ENCODE measurements around the gene FZD4. TPM values are rescaled to one million over a fixed set of nuclear protein-coding genes. Genes with fewer than 3 reads are reported as not detected.

The FZD4 gene
- total RNA-seq, 1 donor from 2014 or later, result not detected

DNA sequence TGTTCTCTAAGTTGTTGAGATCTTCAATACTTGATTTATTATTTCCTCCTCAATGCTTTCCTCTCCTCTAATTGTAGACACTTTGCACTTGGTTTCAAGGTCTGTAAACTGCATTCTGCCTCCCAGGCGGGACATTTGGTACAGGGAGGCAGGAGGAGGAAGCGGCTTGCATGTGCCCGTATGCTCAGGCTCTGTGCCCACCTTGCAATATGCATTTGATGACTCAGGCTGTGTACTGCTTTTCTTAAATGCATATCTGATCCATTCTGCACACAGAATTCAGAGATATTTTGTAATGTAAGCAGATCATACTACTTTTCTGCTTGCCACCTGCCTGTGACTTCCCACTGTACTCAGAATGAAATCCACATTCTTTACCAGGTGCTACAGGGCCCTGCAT lies 55.0 kb downstream of the FZD4 start:
- Mint-ChIP-seq H3K27ac (no peak overlapping the region), H3K4me3 (no peak overlapping the region), H3K4me1 (no peaks in the 10 kb centered on the region), H3K9me3 (no peaks in the 10 kb centered on the region), H3K27me3 (peaks cover 7% of the 10 kb centered on the region), H3K36me3 (ENCODE audit: low read depth) (no peaks in the 10 kb centered on the region)
- CTCF ChIA-PET, result no interaction called here
- DNase-seq (no peak), ATAC-seq (ENCODE audit: low read depth) (no peak)
- intact Hi-C loops (cut with micrococcal nuclease), result no loop called here
- POLR2A ChIA-PET, result no interaction called here
- TF ChIP-seq, protein P1, sequence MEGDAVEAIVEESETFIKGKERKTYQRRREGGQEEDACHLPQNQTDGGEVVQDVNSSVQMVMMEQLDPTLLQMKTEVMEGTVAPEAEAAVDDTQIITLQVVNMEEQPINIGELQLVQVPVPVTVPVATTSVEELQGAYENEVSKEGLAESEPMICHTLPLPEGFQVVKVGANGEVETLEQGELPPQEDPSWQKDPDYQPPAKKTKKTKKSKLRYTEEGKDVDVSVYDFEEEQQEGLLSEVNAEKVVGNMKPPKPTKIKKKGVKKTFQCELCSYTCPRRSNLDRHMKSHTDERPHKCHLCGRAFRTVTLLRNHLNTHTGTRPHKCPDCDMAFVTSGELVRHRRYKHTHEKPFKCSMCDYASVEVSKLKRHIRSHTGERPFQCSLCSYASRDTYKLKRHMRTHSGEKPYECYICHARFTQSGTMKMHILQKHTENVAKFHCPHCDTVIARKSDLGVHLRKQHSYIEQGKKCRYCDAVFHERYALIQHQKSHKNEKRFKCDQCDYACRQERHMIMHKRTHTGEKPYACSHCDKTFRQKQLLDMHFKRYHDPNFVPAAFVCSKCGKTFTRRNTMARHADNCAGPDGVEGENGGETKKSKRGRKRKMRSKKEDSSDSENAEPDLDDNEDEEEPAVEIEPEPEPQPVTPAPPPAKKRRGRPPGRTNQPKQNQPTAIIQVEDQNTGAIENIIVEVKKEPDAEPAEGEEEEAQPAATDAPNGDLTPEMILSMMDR (IDR thresholded peaks at IDR 0.05), result no peak

DNA sequence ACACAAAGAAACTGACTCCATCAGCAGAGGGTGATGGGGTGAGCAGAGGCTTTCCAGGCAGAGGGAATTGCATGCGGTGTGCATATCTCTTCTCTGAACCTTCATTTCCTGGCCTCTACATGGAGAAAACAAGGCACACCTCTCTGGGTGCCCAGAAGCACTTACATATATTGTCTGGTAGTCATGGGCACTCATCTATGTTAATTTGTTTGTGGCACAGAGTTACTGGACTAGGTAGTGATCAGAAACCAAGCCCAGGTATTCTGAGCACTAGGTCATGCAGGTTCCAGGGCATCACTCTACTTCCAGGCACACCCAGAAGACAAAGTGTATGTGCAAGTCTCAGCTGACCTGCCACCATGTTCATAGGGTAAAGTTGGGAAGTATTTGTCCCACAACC lies 56.5 kb downstream of the FZD4 start:
- no peak for DNase-seq
- Mint-ChIP-seq H3K27ac (no peak overlapping the region), H3K36me3 (ENCODE audit: low read depth) (no peaks in the 10 kb centered on the region), H3K4me3 (no peak overlapping the region), H3K4me1 (no peaks in the 10 kb centered on the region), H3K27me3 (peaks cover 7% of the 10 kb centered on the region), H3K9me3 (no peaks in the 10 kb centered on the region)
- ChIA-PET POLR2A (no interaction called here), CTCF (interaction anchor here (1.2 kb wide), 1 partner anchor 32 kb away, joined by 4 read pairs; no protein-coding TSS in a partner anchor)
- TF ChIP-seq, protein P1 (IDR thresholded peaks at IDR 0.05), result no peak
- ATAC-seq (ENCODE audit: low read depth), result no peak
- intact Hi-C loops (cut with micrococcal nuclease), result no loop called here

GRCh38 chr11:86896441-86896841 lies 58.8 kb downstream of the FZD4 start:
- intact Hi-C loops (cut with micrococcal nuclease), result no loop called here
- Mint-ChIP-seq H3K27me3 (peaks cover 6% of the 10 kb centered on the region), H3K4me1 (no peaks in the 10 kb centered on the region), H3K4me3 (no peak overlapping the region), H3K9me3 (no peaks in the 10 kb centered on the region), H3K27ac (no peak overlapping the region), H3K36me3 (ENCODE audit: low read depth) (no peaks in the 10 kb centered on the region)
- POLR2A ChIA-PET, result no interaction called here
- no peak for DNase-seq
- CTCF ChIA-PET, result no interaction called here
- TF ChIP-seq, protein P1 (IDR thresholded peaks at IDR 0.05), result no peak
- ATAC-seq (ENCODE audit: low read depth), result no peak

Other genes starting within 250 kb of the FZD4 start
- not detected in 2 replicates for gene PRSS23, start 154.9 kb downstream of the FZD4 start, total RNA-seq
- gene TMEM135, start 82.5 kb upstream of the FZD4 start, total RNA-seq, result 7.4 and 10.1 TPM in 2 replicates